Lower leg skin (tissue), 4 donors: ENCODE data around the gene MYH8. TPM values are rescaled to one million over a fixed set of nuclear protein-coding genes. Genes with fewer than 3 reads are reported as not detected.

Experiments
- DNase-seq, 2 donors: peaks; one replicate each; pipeline ENCODE4 v3.0.0-alpha.2; 2019; ENCODE audit warnings: low spot score in 2 of 2
- H3K4me3 ChIP-seq: fragments of 200-600 bp; sonication (generic); 2 replicates; pipeline ENCODE4 v1.5.1; 2017; ENCODE audit warnings: mild to moderate bottlenecking, low read depth; ENCODE audit not compliant: poor library complexity, severe bottlenecking
- CTCF ChIP-seq, 3 donors: fragments of 450-650 bp; IDR thresholded peaks; one replicate each; pipeline ENCODE4 v1.5.1; 2016; ENCODE audit warnings: antibody characterized with exemption in 3 of 3, mild to moderate bottlenecking in 3 of 3, moderate library complexity in 2 of 3
- POLR2A ChIP-seq, 2 donors: fragments of 450-650 bp; IDR thresholded peaks; one replicate each; pipeline ENCODE4 v1.6.1; 2016 to 2017; ENCODE audit warnings: antibody characterized with exemption in 2 of 2, mild to moderate bottlenecking in 1 of 2, moderate library complexity in 1 of 2
- WGBS, 2 donors: methylation state at CpG; one replicate each; pipeline ENCODE4 v1.1.5; 2018; 5-methylcytosine and 5-hydroxymethylcytosine counted together
- intact Hi-C: fragments of 100-400 bp; cut with DNase I; formaldehyde crosslinking; loops from one replicate; pipeline ENCODE4 v1.15.0; 2023; ENCODE audit warnings: low total_unique reads
- total RNA-seq, 4 donors: library from RNA; depleted of rRNA; stranded (reverse); fragments of >200 nt; gene quantifications; one replicate each; pipeline ENCODE4 v1.1.0, GENCODE V29; 2016

MYH8 gene
- total RNA-seq = not detected

- DNase-seq = no peak
- no peak for TF ChIP-seq CTCF (IDR thresholded peaks at IDR 0.05)
- no peak for TF ChIP-seq POLR2A (IDR thresholded peaks at IDR 0.05)
- H3K4me3 ChIP-seq = no peak within 1 kb of the TSS
- WGBS, 2 donors = 75 to 76% methylated on average over 7 of the region's 7 CpGs
- intact Hi-C loops = no loop called here
Observed at GRCh38 chr17:10421900-10422542, at the start of gene MYH8. Gene MYH8 (minus strand): TSS chr17:10421950. CDS start chr17:10420227, 1,723 bp downstream.

- TF ChIP-seq POLR2A (IDR thresholded peaks at IDR 0.05) (no peak), CTCF (IDR thresholded peaks at IDR 0.05) (no peak)
- WGBS, 2 donors = 61 to 67% methylated on average over 1 of the region's 1 CpG
- DNase-seq = no peak
- no peak within 1 kb of the TSS for H3K4me3 ChIP-seq
- intact Hi-C loops = no loop called here
Observed at GRCh38 chr17:10469459-10469858, 47.7 kb upstream of the MYH8 start, which contains the start of gene MYH4. Gene MYH4 (minus strand): TSS chr17:10469559. CDS start chr17:10466745, 2,814 bp downstream.

GRCh38 chr17:10463402-10463801 lies 41.7 kb upstream of the MYH8 start:
- intact Hi-C loops = no loop called here
- no peak overlapping the region for H3K4me3 ChIP-seq
- WGBS, 2 donors = 67 to 70% methylated on average over 4 of the region's 4 CpGs
- no peak for DNase-seq
- no peak for TF ChIP-seq POLR2A (IDR thresholded peaks at IDR 0.05)
- no peak for TF ChIP-seq CTCF (IDR thresholded peaks at IDR 0.05)

GRCh38 chr17:10460062-10460461 lies 38.3 kb upstream of the MYH8 start:
- H3K4me3 ChIP-seq = no peak overlapping the region
- DNase-seq = no peak
- intact Hi-C loops = no loop called here
- no peak for TF ChIP-seq CTCF (IDR thresholded peaks at IDR 0.05)
- TF ChIP-seq POLR2A (IDR thresholded peaks at IDR 0.05) = no peak
- 86 to 88% methylated on average over 4 of the region's 4 CpGs for WGBS, 2 donors

GRCh38 chr17:10458701-10459100 lies 37.0 kb upstream of the MYH8 start:
- WGBS, 2 donors = 59 to 69% methylated on average over 3 of the region's 3 CpGs
- intact Hi-C loops = no loop called here
- TF ChIP-seq POLR2A (IDR thresholded peaks at IDR 0.05) = no peak
- no peak for TF ChIP-seq CTCF (IDR thresholded peaks at IDR 0.05)
- DNase-seq = no peak
- no peak overlapping the region for H3K4me3 ChIP-seq

GRCh38 chr17:10457952-10458351 lies 36.2 kb upstream of the MYH8 start:
- 26 to 31% methylated on average over 1 of the region's 1 CpG for WGBS, 2 donors
- TF ChIP-seq CTCF (IDR thresholded peaks at IDR 0.05) = no peak
- TF ChIP-seq POLR2A (IDR thresholded peaks at IDR 0.05) = no peak
- H3K4me3 ChIP-seq = no peak overlapping the region
- no peak for DNase-seq
- intact Hi-C loops = no loop called here
